ENCODE results near the gene METAP1D.

DNA sequence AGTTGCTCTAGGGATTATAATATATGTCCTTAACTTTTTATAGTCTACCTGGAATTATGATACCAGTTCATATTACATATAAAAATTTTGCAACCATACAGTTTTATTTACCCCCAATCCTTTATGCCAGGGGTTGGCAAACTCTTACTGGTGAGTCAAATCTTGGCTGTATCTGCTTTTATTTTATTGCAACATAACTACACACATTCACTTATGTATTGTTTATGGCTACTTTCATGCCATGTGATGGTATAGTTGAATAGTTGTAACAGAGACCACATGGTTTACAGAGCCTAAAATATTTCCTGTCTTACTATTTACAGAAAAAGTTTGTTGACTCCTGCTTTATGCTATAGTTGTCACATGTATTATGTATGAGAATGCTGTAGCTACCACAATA is 128.7 kb downstream of the METAP1D start:
- TF ChIP-seq, protein P1, sequence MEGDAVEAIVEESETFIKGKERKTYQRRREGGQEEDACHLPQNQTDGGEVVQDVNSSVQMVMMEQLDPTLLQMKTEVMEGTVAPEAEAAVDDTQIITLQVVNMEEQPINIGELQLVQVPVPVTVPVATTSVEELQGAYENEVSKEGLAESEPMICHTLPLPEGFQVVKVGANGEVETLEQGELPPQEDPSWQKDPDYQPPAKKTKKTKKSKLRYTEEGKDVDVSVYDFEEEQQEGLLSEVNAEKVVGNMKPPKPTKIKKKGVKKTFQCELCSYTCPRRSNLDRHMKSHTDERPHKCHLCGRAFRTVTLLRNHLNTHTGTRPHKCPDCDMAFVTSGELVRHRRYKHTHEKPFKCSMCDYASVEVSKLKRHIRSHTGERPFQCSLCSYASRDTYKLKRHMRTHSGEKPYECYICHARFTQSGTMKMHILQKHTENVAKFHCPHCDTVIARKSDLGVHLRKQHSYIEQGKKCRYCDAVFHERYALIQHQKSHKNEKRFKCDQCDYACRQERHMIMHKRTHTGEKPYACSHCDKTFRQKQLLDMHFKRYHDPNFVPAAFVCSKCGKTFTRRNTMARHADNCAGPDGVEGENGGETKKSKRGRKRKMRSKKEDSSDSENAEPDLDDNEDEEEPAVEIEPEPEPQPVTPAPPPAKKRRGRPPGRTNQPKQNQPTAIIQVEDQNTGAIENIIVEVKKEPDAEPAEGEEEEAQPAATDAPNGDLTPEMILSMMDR (IDR thresholded peaks at IDR 0.05): no peak
- TF ChIP-seq POLR2A (IDR thresholded peaks at IDR 0.05) (no peak), EP300 (IDR thresholded peaks at IDR 0.05) (no peak)
